HepG2 (cell line): Measurements from ENCODE around the gene CUL4A. TPM values are rescaled to one million over a fixed set of nuclear protein-coding genes. Genes with fewer than 3 reads are reported as not detected.

Source experiments
- ATAC-seq: fragments of 200-7000 bp; cut with Tn5 transposase; 3 replicates; pipeline ENCODE4 v1.9.1; 2020; ENCODE audit warnings: mild to moderate bottlenecking, moderate library complexity
- BruUV-seq: library from RNA; stranded (reverse); fragments of 400-500 nt; replicated peaks from 2 replicates; lab custom pipeline; 2021; lab: Mats Ljungman, UMichigan
- CTCF ChIA-PET: fragments of 300-600 bp; formaldehyde crosslinking; extraction: SDS; loops from one replicate; lab custom pipeline; 2021; ENCODE audit warnings: low total read pairs, inconsistent platforms, low intra/inter-chr PET ratio; lab: Yijun Ruan, JAX
- POLR2A ChIA-PET: fragments of 350-600 bp; sonication (Branson Sonifier 250); formaldehyde crosslinking; loops from one replicate; lab custom pipeline; 2020; ENCODE audit warnings: antibody characterized with exemption, inconsistent platforms; lab: Yijun Ruan, JAX
- DNase-seq: peaks from one replicate; pipeline ENCODE4 v3.0.0-alpha.2; 2015; ENCODE audit warnings: low spot score
- FAIRE-seq: peaks from 3 replicates; lab custom pipeline; 2011; peaks lifted over from hg19 to GRCh38; lab: Jason Lieb, UNC
- H2AFZ ChIP-seq: one replicate; pipeline ENCODE4 v1.6.1; 2011; ENCODE audit warnings: low read length, inconsistent platforms
- H3K27ac ChIP-seq: fragments of 300-600 bp; 3 replicates; pipeline ENCODE4 v1.8.0; 2011; ENCODE audit warnings: mixed run types, mild to moderate bottlenecking, mixed read lengths, low read length, inconsistent platforms; ENCODE audit not compliant: insufficient read depth; ENCODE audit errors: extremely low read length
- H3K27me3 ChIP-seq, 2 experiments: fragments of 200-600 bp in 1 of 2; 2 replicates in 1 of 2; 3 replicates in 1 of 2; pipeline versions ENCODE4 v1.6.0 to v1.8.0; 2011; ENCODE audit warnings: low read length in 2 of 2, mild to moderate bottlenecking in 2 of 2, moderate library complexity in 2 of 2, inconsistent platforms in 1 of 2; ENCODE audit not compliant: insufficient read depth in 2 of 2, control insufficient read depth in 1 of 2
- H3K36me3 ChIP-seq, 2 experiments: fragments of 200-600 bp in 1 of 2; replicated peaks in 1 of 2; 2 replicates in 1 of 2; 3 replicates in 1 of 2; pipeline versions ENCODE4 v1.5.1 to v1.8.0; 2011; ENCODE audit warnings: low read length in 2 of 2, inconsistent platforms in 1 of 2; ENCODE audit not compliant: insufficient read depth in 2 of 2, control insufficient read depth in 1 of 2
- H3K4me1 ChIP-seq: 2 replicates; pipeline ENCODE4 v1.5.1; 2012; ENCODE audit warnings: low read length, inconsistent platforms; ENCODE audit not compliant: insufficient read depth
- H3K4me2 ChIP-seq: 2 replicates; pipeline ENCODE4 v1.6.0; 2011; ENCODE audit warnings: low read depth, low read length, inconsistent platforms
- H3K4me3 ChIP-seq, 3 experiments: fragments of 200-600 bp in 1 of 3; sonication (generic), shearing (Covaris generic) in 1 of 3; replicated peaks in 1 of 3; 2 replicates each; pipeline ENCODE4 v1.5.1; 2011 to 2016; ENCODE audit warnings: low read length in 3 of 3, inconsistent platforms in 2 of 3, low read depth in 2 of 3, mild to moderate bottlenecking in 2 of 3, control low read depth in 1 of 3, mixed read lengths in 1 of 3; ENCODE audit not compliant: insufficient read depth in 1 of 3
- H3K79me2 ChIP-seq: one replicate; pipeline ENCODE4 v1.6.1; 2011; ENCODE audit warnings: low read length, inconsistent platforms; ENCODE audit not compliant: insufficient read depth
- H3K9ac ChIP-seq: 2 replicates; pipeline ENCODE4 v1.6.0; 2011; ENCODE audit warnings: mild to moderate bottlenecking, low read depth, low read length, inconsistent platforms; ENCODE audit not compliant: insufficient read depth
- H3K9me3 ChIP-seq: 2 replicates; pipeline ENCODE4 v1.5.1; 2012; ENCODE audit warnings: mild to moderate bottlenecking, low read length
- H4K20me1 ChIP-seq: 2 replicates; pipeline ENCODE4 v1.6.0; 2011; ENCODE audit warnings: inconsistent platforms, mild to moderate bottlenecking, low read length, moderate library complexity; ENCODE audit not compliant: insufficient read depth
- ASH2L ChIP-seq: fragments of 300-600, 200-600 bp; sonication (generic); IDR thresholded peaks from 2 replicates; pipeline ENCODE4 v1.7.0; 2017; ENCODE audit warnings: low read depth, mild to moderate bottlenecking, moderate library complexity, mixed read lengths, low read length; ENCODE audit not compliant: insufficient read length
- MAFK ChIP-seq, 2 experiments: IDR thresholded peaks in 1 of 2; conservative IDR thresholded peaks in 1 of 2; 2 replicates each; pipeline ENCODE4 v1.6.1; 2011; ENCODE audit warnings: improper control_type of control experiment in 2 of 2, low read length in 2 of 2
- POGK ChIP-seq: sonication (generic); formaldehyde crosslinking; conservative IDR thresholded peaks from 2 replicates; pipeline ENCODE4 v1.8.0; 2022; ENCODE audit warnings: mild to moderate bottlenecking, moderate library complexity, missing genetic modification reagents
- REL ChIP-seq: sonication (generic); formaldehyde crosslinking; conservative IDR thresholded peaks from 2 replicates; pipeline ENCODE4 v1.8.0; 2022; ENCODE audit warnings: mild to moderate bottlenecking, missing genetic modification reagents, moderate library complexity
- SKI ChIP-seq: fragments of 450-650 bp; IDR thresholded peaks from one replicate; pipeline ENCODE4 v1.6.1; 2018; ENCODE audit warnings: mild to moderate bottlenecking; ENCODE audit not compliant: partially characterized antibody
- SRY ChIP-seq: sonication (generic); formaldehyde crosslinking; IDR thresholded peaks from 2 replicates; pipeline ENCODE4 v1.8.0; 2022; ENCODE audit warnings: mild to moderate bottlenecking, missing genetic modification reagents
- STAG1 ChIP-seq: sonication (generic); formaldehyde crosslinking; IDR thresholded peaks from 2 replicates; pipeline ENCODE4 v1.4.0; 2020; ENCODE audit warnings: missing genetic modification reagents
- U2AF1 ChIP-seq: fragments of 200-400 bp; formaldehyde crosslinking; optimal IDR thresholded peaks from 2 replicates; pipeline ENCODE3; 2017; ENCODE audit warnings: mild to moderate bottlenecking, low read depth, low read length
- ZBTB20 ChIP-seq: sonication (generic); formaldehyde crosslinking; IDR thresholded peaks from 2 replicates; pipeline ENCODE4 v1.8.1; 2023; ENCODE audit warnings: missing genetic modification reagents, low read depth, mild to moderate bottlenecking, borderline replicate concordance
- ZBTB25 ChIP-seq: IDR thresholded peaks from 2 replicates; pipeline ENCODE4 v1.6.1; 2018; ENCODE audit warnings: missing genetic modification reagents
- ZEB1 ChIP-seq: IDR thresholded peaks from 2 replicates; pipeline ENCODE4 v1.6.1; 2012; ENCODE audit warnings: mild to moderate bottlenecking, low read depth, inconsistent platforms; ENCODE audit not compliant: insufficient replicate concordance
- ZNF207 ChIP-seq: fragments of 450-650 bp; IDR thresholded peaks from 2 replicates; pipeline ENCODE4 v1.6.1; 2016; ENCODE audit warnings: antibody characterized with exemption, borderline replicate concordance
- ZNF225 ChIP-seq: sonication (generic); formaldehyde crosslinking; IDR thresholded peaks from 2 replicates; pipeline ENCODE4 v1.4.0; 2020; ENCODE audit warnings: mild to moderate bottlenecking, missing genetic modification reagents
- ZNF235 ChIP-seq: sonication (generic); formaldehyde crosslinking; IDR thresholded peaks from 2 replicates; pipeline ENCODE4 v1.8.1; 2023; ENCODE audit warnings: mild to moderate bottlenecking, missing genetic modification reagents, borderline replicate concordance
- ZNF530 ChIP-seq: sonication (generic); formaldehyde crosslinking; IDR thresholded peaks from 2 replicates; pipeline ENCODE4 v1.5.0; 2020; ENCODE audit warnings: low read depth, mild to moderate bottlenecking, missing genetic modification reagents
- ZNF678 ChIP-seq: sonication (generic); formaldehyde crosslinking; IDR thresholded peaks from 2 replicates; pipeline ENCODE4 v1.4.0; 2020; ENCODE audit warnings: mild to moderate bottlenecking, missing genetic modification reagents
- WGBS: methylation state at CpG from one replicate; pipeline ENCODE4 v1.1.6; 2017; ENCODE audit warnings: low lambda C conversion rate; 5-methylcytosine and 5-hydroxymethylcytosine counted together
- in situ Hi-C: cut with HindIII; loops from 2 replicates; pipeline ENCODE4 v1.10.0; 2017; ENCODE audit warnings: low pct_unique_long_range_greater_than_20kb; ENCODE audit not compliant: extremely low pct_ligation_motif_present
- intact Hi-C: fragments of 100-400 bp; cut with micrococcal nuclease; formaldehyde crosslinking; loops from one replicate; pipeline ENCODE4 v1.10.0; 2022; ENCODE audit not compliant: unreplicated experiment
- polyA plus RNA-seq, 8 experiments: library from polyadenylated mRNA; depleted of rRNA in 3 of 8; stranded (reverse) in 7 of 8; unstranded in 1 of 8; fragments of >200 nt; fragmentation: Illumina TruSeq in 4 of 8; extraction: Trizol in 4 of 8; gene quantifications; 2 replicates each; pipeline versions ENCODE4 v1.2.1 to v1.2.3, GENCODE V29; 2011 to 2016; ENCODE audit warnings: low read depth in 4 of 8, missing spikeins in 1 of 8, mixed read lengths in 1 of 8; ENCODE audit not compliant: insufficient read depth in 1 of 8
- total RNA-seq, 5 experiments: library from RNA; depleted of rRNA; stranded (reverse); fragments of >200 nt; fragmentation: Illumina TruSeq; extraction: Trizol; gene quantifications; 2 replicates each; pipeline ENCODE4 v1.2.3, GENCODE V29; 2016; ENCODE audit warnings: low read depth in 1 of 5

Gene CUL4A
- total and polyA plus RNA-seq, 2 of the 13 experiments (the other 11 are each of a cell fraction or from before 2014, with no cell fraction given): 51.2 to 75.3 TPM

GRCh38 chr13:113280126-113280525, 70.7 kb downstream of the CUL4A start:
- Histone ChIP-seq H3K9me3 (no peaks in the 10 kb centered on the region), H3K4me1 (peaks cover 8% of the 10 kb centered on the region), H3K4me3 (no peak overlapping the region), H3K9ac (no peak overlapping the region), H3K27me3 (peaks cover 0 to 9% of the 10 kb centered on the region in 2 experiments; a peak in 4 of 5 replicates), H3K4me2 (no peak overlapping the region), H3K36me3 (no peaks in the 10 kb centered on the region), H3K79me2 (no peaks in the 10 kb centered on the region), H2AFZ (no peak overlapping the region), H3K27ac (no peak overlapping the region), H4K20me1 (no peaks in the 10 kb centered on the region)
- POLR2A ChIA-PET: no interaction called here
- intact Hi-C loops (no loop called here), in situ Hi-C loops (no loop called here)
- WGBS: 54% methylated on average over 6 of the region's 6 CpGs
- no TSS peak for BruUV-seq
- ATAC-seq (no peak), DNase-seq (no peak), FAIRE-seq (no peak)
- CTCF ChIA-PET: no interaction called here
- no peak for TF ChIP-seq ZNF678 (CRISPR knock-in tag)
- TF ChIP-seq ZNF225 (CRISPR knock-in tag): no peak
- TF ChIP-seq ZNF530 (CRISPR knock-in tag): no peak
- TF ChIP-seq ZBTB25 (CRISPR knock-in tag): no peak
- no peak for TF ChIP-seq REL (CRISPR knock-in tag)
- no peak for TF ChIP-seq ASH2L
- no peak for TF ChIP-seq STAG1 (CRISPR knock-in tag)
- TF ChIP-seq MAFK (conservative IDR thresholded peaks at IDR 0.05 in 1 of 2, IDR thresholded peaks at IDR 0.05 in 1 of 2; ENCODE audit: low read length in 2 of 2): no peak
- no peak for TF ChIP-seq POGK
- no peak for TF ChIP-seq ZNF207
- no peak for TF ChIP-seq SRY
- TF ChIP-seq U2AF1: no peak
- no peak for TF ChIP-seq SKI
- TF ChIP-seq ZBTB20 (CRISPR knock-in tag): no peak
- TF ChIP-seq ZEB1: no peak
- no peak for TF ChIP-seq ZNF235
